Sigmoid colon (tissue), 7 donors: ENCODE measurements around the gene NME8. TPM values are rescaled to one million over a fixed set of nuclear protein-coding genes. Genes with fewer than 3 reads are reported as not detected.
A peak's percentile ranks its signal among the peaks of the same experiment; 100 is the strongest.

Source experiments
- DNase-seq: peaks from one replicate; pipeline ENCODE4 v3.0.0-alpha.2; 2019
- H3K27ac ChIP-seq, 4 donors: fragments of 200-600 bp; sonication (generic); one replicate each; pipeline ENCODE4 v1.5.1; 2016 to 2019; ENCODE audit warnings: mild to moderate bottlenecking in 1 of 4
- H3K27me3 ChIP-seq, 3 donors: fragments of 200-600 bp; sonication (generic); one replicate each; pipeline ENCODE4 v1.5.1; 2019; ENCODE audit warnings: mild to moderate bottlenecking in 1 of 3
- H3K36me3 ChIP-seq, 4 donors: fragments of 200-600 bp; sonication (generic); one replicate each; pipeline ENCODE4 v1.5.1; 2016 to 2019
- H3K4me1 ChIP-seq, 4 donors: fragments of 200-600 bp; sonication (generic); one replicate each; pipeline ENCODE4 v1.5.1; 2017 to 2019
- H3K4me3 ChIP-seq, 4 donors: fragments of 200-600 bp; sonication (generic); one replicate each; pipeline ENCODE4 v1.5.1; 2017 to 2019; ENCODE audit warnings: mild to moderate bottlenecking in 2 of 4, moderate library complexity in 1 of 4
- H3K9me3 ChIP-seq, 4 donors: fragments of 200-600 bp in 3 of 4; sonication (generic) in 3 of 4; one replicate each; pipeline versions ENCODE4 v1.5.1 to v1.6.1; 2013 to 2019
- EP300 ChIP-seq, 4 donors: sonication (generic); formaldehyde crosslinking; IDR thresholded peaks; one replicate each; pipeline ENCODE4 v1.6.1; 2017; ENCODE audit warnings: antibody characterized with exemption in 4 of 4
- POLR2A ChIP-seq, 2 donors: fragments of 450-650 bp; IDR thresholded peaks; one replicate each; pipeline ENCODE4 v1.6.1; 2016; ENCODE audit warnings: antibody characterized with exemption in 2 of 2, mild to moderate bottlenecking in 2 of 2, moderate library complexity in 2 of 2
- POLR2AphosphoS5 ChIP-seq, 4 donors: sonication (generic); formaldehyde crosslinking; IDR thresholded peaks; one replicate each; pipeline ENCODE4 v1.6.1; 2017; ENCODE audit warnings: antibody characterized with exemption in 4 of 4
- WGBS, 2 donors: extraction: QIAGEN DNeasy Blood & Tissue Kit; methylation state at CpG; one replicate each; pipeline ENCODE4 v1.1.7; 2013; 5-methylcytosine and 5-hydroxymethylcytosine counted together
- intact Hi-C: fragments of 100-400 bp; cut with DNase I; formaldehyde crosslinking; loops from one replicate; pipeline ENCODE4 v1.15.1; 2023
- polyA plus RNA-seq, 3 donors: library from polyadenylated mRNA; stranded (reverse); fragments of 200-250 nt; gene quantifications; one replicate each; pipeline ENCODE4 v1.2.3, GENCODE V29; 2013
- total RNA-seq, 4 donors: library from RNA; depleted of rRNA; stranded (reverse); fragments of >200 nt; gene quantifications; one replicate each; pipeline ENCODE4 v1.1.0, GENCODE V29; 2016
- TF ChIP-seq, protein P1 (sequence below), 4 experiments: fragments of 450-650 bp in 3 of 4; fragments of 200-600 bp in 1 of 4; IDR thresholded peaks; one replicate each; pipeline ENCODE4 v1.5.1; 2016 to 2019; ENCODE audit warnings: antibody characterized with exemption in 4 of 4, mild to moderate bottlenecking in 3 of 4, moderate library complexity in 2 of 4
- donor health status: healthy with polysubstance abuse.
- donor health status: Bipolar disorder and iron deficiency.
- donor health status: healthy.

Gene NME8
- total and polyA plus RNA-seq, 7 donors, result 0.36 TPM; not detected in 6

DNA sequence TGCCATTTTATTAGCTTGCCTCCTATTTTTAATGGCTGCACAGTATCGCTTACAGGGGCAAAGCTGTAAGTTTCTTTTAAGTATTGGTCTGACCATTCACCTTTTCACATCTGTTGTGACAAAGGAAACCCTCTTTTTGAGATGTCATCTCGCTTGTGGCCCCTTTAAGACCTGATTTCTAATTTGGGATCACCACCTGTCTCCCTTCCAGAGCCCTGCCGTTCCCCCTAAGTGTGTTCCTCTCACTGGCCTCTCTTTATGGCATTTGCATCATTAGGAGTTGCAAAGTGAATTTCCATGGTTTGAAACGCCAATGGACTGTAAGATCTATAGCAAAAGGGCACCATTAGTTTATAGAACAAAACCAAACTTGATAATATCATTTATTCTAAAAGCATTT, 73.5 kb downstream of the NME8 start:
- Histone ChIP-seq H3K27ac (no peak overlapping the region), H3K4me1 (peaks cover 0 to 25% (median 10%) of the 10 kb centered on the region in 4 donors), H3K36me3 (no peaks in the 10 kb centered on the region), H3K4me3 (peak overlapping the region in 2 of 4 donors; percentile 62 to 63), H3K9me3 (no peaks in the 10 kb centered on the region), H3K27me3 (peaks cover 0 to 21% (median 3%) of the 10 kb centered on the region in 3 donors)
- WGBS, 2 donors, result 67 to 68% methylated on average over 4 of the region's 4 CpGs
- TF ChIP-seq POLR2AphosphoS5 (IDR thresholded peaks at IDR 0.05), result no peak
- TF ChIP-seq, protein P1, sequence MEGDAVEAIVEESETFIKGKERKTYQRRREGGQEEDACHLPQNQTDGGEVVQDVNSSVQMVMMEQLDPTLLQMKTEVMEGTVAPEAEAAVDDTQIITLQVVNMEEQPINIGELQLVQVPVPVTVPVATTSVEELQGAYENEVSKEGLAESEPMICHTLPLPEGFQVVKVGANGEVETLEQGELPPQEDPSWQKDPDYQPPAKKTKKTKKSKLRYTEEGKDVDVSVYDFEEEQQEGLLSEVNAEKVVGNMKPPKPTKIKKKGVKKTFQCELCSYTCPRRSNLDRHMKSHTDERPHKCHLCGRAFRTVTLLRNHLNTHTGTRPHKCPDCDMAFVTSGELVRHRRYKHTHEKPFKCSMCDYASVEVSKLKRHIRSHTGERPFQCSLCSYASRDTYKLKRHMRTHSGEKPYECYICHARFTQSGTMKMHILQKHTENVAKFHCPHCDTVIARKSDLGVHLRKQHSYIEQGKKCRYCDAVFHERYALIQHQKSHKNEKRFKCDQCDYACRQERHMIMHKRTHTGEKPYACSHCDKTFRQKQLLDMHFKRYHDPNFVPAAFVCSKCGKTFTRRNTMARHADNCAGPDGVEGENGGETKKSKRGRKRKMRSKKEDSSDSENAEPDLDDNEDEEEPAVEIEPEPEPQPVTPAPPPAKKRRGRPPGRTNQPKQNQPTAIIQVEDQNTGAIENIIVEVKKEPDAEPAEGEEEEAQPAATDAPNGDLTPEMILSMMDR (IDR thresholded peaks at IDR 0.05), result no peak
- no peak for TF ChIP-seq EP300 (IDR thresholded peaks at IDR 0.05)
- no peak for TF ChIP-seq POLR2A (IDR thresholded peaks at IDR 0.05)
- intact Hi-C loops, result no loop called here
- no peak for DNase-seq

DNA sequence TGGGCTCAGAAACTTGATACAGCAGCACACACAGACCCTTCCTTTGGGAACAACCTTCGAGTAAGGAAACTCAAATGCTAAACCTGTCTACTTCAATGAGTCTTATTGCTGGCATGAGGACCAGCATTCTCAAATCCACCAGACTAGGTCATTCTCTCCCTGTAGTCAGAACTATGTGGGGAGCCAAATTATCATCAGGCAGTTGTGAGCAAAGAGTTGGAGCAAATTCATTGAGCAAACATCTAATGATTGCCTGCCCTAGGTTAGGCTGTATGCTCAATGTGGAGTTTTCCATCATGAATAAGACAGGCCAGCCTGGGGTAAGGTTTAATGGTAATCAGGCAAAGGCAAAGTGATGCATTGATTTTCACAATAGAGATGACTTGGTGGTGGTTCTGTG, 75.6 kb downstream of the NME8 start:
- intact Hi-C loops, result no loop called here
- Histone ChIP-seq H3K27ac (peak overlapping the region in 1 of 4 donors; percentile 15), H3K4me3 (no peak overlapping the region), H3K9me3 (no peaks in the 10 kb centered on the region), H3K27me3 (peaks cover 0 to 20% (median 3%) of the 10 kb centered on the region in 3 donors), H3K4me1 (peaks cover 0 to 19% (median 6%) of the 10 kb centered on the region in 4 donors), H3K36me3 (no peaks in the 10 kb centered on the region)
- TF ChIP-seq POLR2AphosphoS5 (IDR thresholded peaks at IDR 0.05) (no peak), EP300 (IDR thresholded peaks at IDR 0.05) (no peak), POLR2A (IDR thresholded peaks at IDR 0.05) (no peak)
- TF ChIP-seq, protein P1 (IDR thresholded peaks at IDR 0.05), result no peak
- 76 to 90% methylated on average over 1 of the region's 1 CpG for WGBS, 2 donors
- no peak for DNase-seq

DNA sequence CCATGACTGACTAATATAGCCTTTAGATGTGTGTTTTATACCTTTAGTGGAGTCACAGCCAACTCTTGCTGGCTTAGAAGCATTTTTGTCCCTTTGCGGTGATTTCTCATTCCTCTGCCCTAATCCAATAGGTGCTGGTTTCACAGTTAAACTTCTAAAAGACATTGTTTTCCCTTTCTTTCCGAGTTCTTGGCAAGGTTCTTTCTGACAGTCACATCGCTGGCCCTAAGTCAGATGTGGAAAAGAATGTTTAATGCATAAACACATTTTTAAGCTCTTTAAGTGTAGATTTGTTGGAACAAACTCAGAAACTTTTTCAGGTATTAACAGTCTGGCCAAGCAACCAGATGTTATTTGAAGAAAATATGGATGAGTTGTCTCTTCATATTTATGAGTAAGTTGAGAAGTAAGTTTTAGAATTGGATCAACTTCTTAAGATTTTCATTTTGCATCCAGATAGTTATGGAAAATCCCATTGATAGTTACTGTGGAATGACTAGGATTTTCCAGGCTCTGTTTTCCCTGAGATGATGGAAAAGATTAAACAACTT, 76.2 kb downstream of the NME8 start:
- WGBS, 2 donors, result 80 to 86% methylated on average over 3 of the region's 3 CpGs
- Histone ChIP-seq H3K27me3 (peaks cover 0 to 20% (median 3%) of the 10 kb centered on the region in 3 donors), H3K36me3 (no peaks in the 10 kb centered on the region), H3K9me3 (no peaks in the 10 kb centered on the region), H3K4me3 (no peak overlapping the region), H3K27ac (peak overlapping the region in 2 of 4 donors; percentile 15 to 35), H3K4me1 (peaks cover 0 to 19% (median 6%) of the 10 kb centered on the region in 4 donors)
- intact Hi-C loops, result no loop called here
- DNase-seq, result no peak
- TF ChIP-seq EP300 (IDR thresholded peaks at IDR 0.05) (no peak), POLR2A (IDR thresholded peaks at IDR 0.05) (no peak), POLR2AphosphoS5 (IDR thresholded peaks at IDR 0.05) (no peak)
- TF ChIP-seq, protein P1 (IDR thresholded peaks at IDR 0.05), result no peak

DNA sequence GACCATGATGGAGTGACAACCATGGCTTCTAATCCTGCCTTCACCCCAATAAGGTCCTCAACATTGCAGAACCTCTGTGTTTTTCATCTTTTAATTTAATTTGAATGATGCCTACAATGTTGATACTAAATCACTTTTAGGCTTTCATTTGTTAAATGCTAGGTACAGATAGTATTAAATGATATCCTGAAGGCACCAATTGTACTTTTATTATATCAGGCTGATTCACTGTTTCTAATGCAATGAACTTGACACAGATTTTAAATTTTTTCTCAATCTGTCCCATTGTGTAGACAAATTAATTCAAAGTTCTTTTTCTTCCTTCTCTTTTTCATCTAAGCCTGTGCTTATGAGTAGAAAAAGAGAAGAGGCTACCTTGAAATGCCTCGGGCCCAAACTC, 77.2 kb downstream of the NME8 start:
- intact Hi-C loops, result no loop called here

More for the DNA sequence above, 77.2 kb downstream of the NME8 start:
- Histone ChIP-seq H3K27ac (no peak overlapping the region), H3K27me3 (peaks cover 0 to 13% (median 2%) of the 10 kb centered on the region in 3 donors), H3K4me3 (no peak overlapping the region), H3K9me3 (no peaks in the 10 kb centered on the region), H3K4me1 (peaks cover 0 to 12% (median 6%) of the 10 kb centered on the region in 4 donors), H3K36me3 (no peaks in the 10 kb centered on the region)
- 89 to 98% methylated on average over 1 of the region's 1 CpG for WGBS, 2 donors
- TF ChIP-seq EP300 (IDR thresholded peaks at IDR 0.05), result no peak
- TF ChIP-seq, protein P1 (IDR thresholded peaks at IDR 0.05), result no peak
- no peak for TF ChIP-seq POLR2A (IDR thresholded peaks at IDR 0.05)
- no peak for TF ChIP-seq POLR2AphosphoS5 (IDR thresholded peaks at IDR 0.05)
- DNase-seq, result no peak
